ENCODE measurements around the gene POU2F3. TPM values are rescaled to one million over a fixed set of nuclear protein-coding genes. Genes with fewer than 3 reads are reported as not detected.

Gene POU2F3
- total RNA-seq, 2 donors from 2014 or later, result 0.26 TPM; not detected in 1

GRCh38 chr11:120256178-120256577 lies 16.2 kb downstream of the POU2F3 start:
- intact Hi-C loops (cut with DNase I), result no loop called here
- no peak overlapping the region for H3K4me3 ChIP-seq
- no peaks in the 10 kb centered on the region for H3K9me3 ChIP-seq
- no peak for DNase-seq
- no peak overlapping the region for H3K27ac ChIP-seq
- no peak for ATAC-seq
- TF ChIP-seq CTCF (IDR thresholded peaks at IDR 0.05) (no peak), POLR2A (IDR thresholded peaks at IDR 0.05) (no peak)
- no peaks in the 10 kb centered on the region for H3K27me3 ChIP-seq
- 31 to 46% methylated on average over 3 to 4 of the region's 4 CpGs for WGBS, 2 donors
- H3K4me1 ChIP-seq, result peaks cover 10% of the 10 kb centered on the region
- H3K36me3 ChIP-seq (replicated peaks in 1 of 2; ENCODE audit: insufficient read depth in 1 of 2, low read depth in 2 of 2), result no peaks in the 10 kb centered on the region

GRCh38 chr11:120256779-120257178 lies 16.8 kb downstream of the POU2F3 start:
- no peaks in the 10 kb centered on the region for H3K27me3 ChIP-seq
- ATAC-seq (no peak), DNase-seq (no peak)
- no peak overlapping the region for H3K4me3 ChIP-seq
- no peaks in the 10 kb centered on the region for H3K9me3 ChIP-seq
- no peaks in the 10 kb centered on the region for H3K36me3 ChIP-seq (replicated peaks in 1 of 2; ENCODE audit: insufficient read depth in 1 of 2, low read depth in 2 of 2)
- no peak for TF ChIP-seq POLR2A (IDR thresholded peaks at IDR 0.05)
- TF ChIP-seq CTCF (IDR thresholded peaks at IDR 0.05), result no peak
- H3K4me1 ChIP-seq, result peaks cover 10% of the 10 kb centered on the region
- intact Hi-C loops (cut with DNase I), result no loop called here
- no peak overlapping the region for H3K27ac ChIP-seq
- WGBS, 2 donors, result 63 to 66% methylated on average over 2 of the region's 2 CpGs

- ATAC-seq (no peak), DNase-seq (no peak)
- Histone ChIP-seq H3K36me3 (replicated peaks in 1 of 2; ENCODE audit: insufficient read depth in 1 of 2, low read depth in 2 of 2) (no peaks in the 10 kb centered on the region), H3K27me3 (no peaks in the 10 kb centered on the region), H3K4me3 (no peak overlapping the region), H3K9me3 (no peaks in the 10 kb centered on the region), H3K27ac (no peak overlapping the region), H3K4me1 (peaks cover 10% of the 10 kb centered on the region)
- 70 to 76% methylated on average over 9 of the region's 9 CpGs for WGBS, 2 donors
- TF ChIP-seq POLR2A (IDR thresholded peaks at IDR 0.05) (no peak), CTCF (IDR thresholded peaks at IDR 0.05) (no peak)
- intact Hi-C loops (cut with DNase I), result no loop called here
Observed at GRCh38 chr11:120257346-120257745, 17.4 kb downstream of the POU2F3 start.

- Histone ChIP-seq H3K27me3 (no peaks in the 10 kb centered on the region), H3K9me3 (no peaks in the 10 kb centered on the region), H3K4me1 (peaks cover 10% of the 10 kb centered on the region), H3K36me3 (replicated peaks in 1 of 2; ENCODE audit: insufficient read depth in 1 of 2, low read depth in 2 of 2) (no peaks in the 10 kb centered on the region), H3K27ac (no peak overlapping the region), H3K4me3 (no peak overlapping the region)
- intact Hi-C loops (cut with DNase I), result no loop called here
- 72 to 76% methylated on average over 3 of the region's 3 CpGs for WGBS, 2 donors
- ATAC-seq (no peak), DNase-seq (no peak)
- TF ChIP-seq POLR2A (IDR thresholded peaks at IDR 0.05) (no peak), CTCF (IDR thresholded peaks at IDR 0.05) (no peak)
Observed at GRCh38 chr11:120258661-120259060, 18.7 kb downstream of the POU2F3 start.

- Histone ChIP-seq H3K4me1 (peaks cover 10% of the 10 kb centered on the region), H3K4me3 (no peak overlapping the region), H3K27ac (no peak overlapping the region), H3K36me3 (replicated peaks in 1 of 2; ENCODE audit: insufficient read depth in 1 of 2, low read depth in 2 of 2) (no peaks in the 10 kb centered on the region), H3K9me3 (no peaks in the 10 kb centered on the region), H3K27me3 (no peaks in the 10 kb centered on the region)
- TF ChIP-seq CTCF (IDR thresholded peaks at IDR 0.05) (no peak), POLR2A (IDR thresholded peaks at IDR 0.05) (no peak)
- DNase-seq (no peak), ATAC-seq (no peak)
- intact Hi-C loops (cut with DNase I), result no loop called here
- WGBS, 2 donors, result 88 to 97% methylated on average over 3 of the region's 3 CpGs
Observed at GRCh38 chr11:120259241-120259640, 19.3 kb downstream of the POU2F3 start.

All from body of pancreas (tissue), 4 donors.